ENCODE measurements around the gene OR10H4. TPM values are rescaled to one million over a fixed set of nuclear protein-coding genes. Genes with fewer than 3 reads are reported as not detected.

Gene OR10H4
- polyA plus RNA-seq, 1 donor (not counting 4 experiments of a cell fraction or from before 2014, with no cell fraction given), result not detected

GRCh38 chr19:15998166-15998565 is 49.4 kb downstream of the OR10H4 start:
- Histone ChIP-seq H3K36me3 (ENCODE audit: control insufficient read depth in 2 of 2, extremely low read depth in 1 of 2, insufficient read depth in 2 of 2, low read length in 2 of 2) (no peaks in the 10 kb centered on the region), H3K27me3 (ENCODE audit: control insufficient read depth, extremely low read depth, insufficient read depth, low read length) (no peaks in the 10 kb centered on the region), H3K4me2 (ENCODE audit: control insufficient read depth, extremely low read depth, insufficient read depth, low read depth, low read length) (no peak overlapping the region), H3K27ac (ENCODE audit: control insufficient read depth, insufficient read depth, low read length) (no peak overlapping the region), H4K20me1 (ENCODE audit: control insufficient read depth, extremely low read depth, insufficient read depth, low read length) (no peaks in the 10 kb centered on the region), H3K79me2 (ENCODE audit: control insufficient read depth, insufficient read depth, low read length) (no peaks in the 10 kb centered on the region), H3K9ac (ENCODE audit: control insufficient read depth, extremely low read depth, insufficient read depth, low read length) (no peak overlapping the region), H3K4me1 (ENCODE audit: control insufficient read depth, extremely low read depth, insufficient read depth, low read length) (peaks cover 12% of the 10 kb centered on the region), H3K9me1 (ENCODE audit: control insufficient read depth, extremely low read depth, insufficient read depth, low read length) (no peaks in the 10 kb centered on the region), H3K4me3 (ENCODE audit: control insufficient read depth in 2 of 3, extremely low read depth in 1 of 3, insufficient read depth in 2 of 3, low read depth in 1 of 3, low read length in 3 of 3) (no peak overlapping the region), H2AFZ (ENCODE audit: control insufficient read depth, low read length) (no peak overlapping the region), H3K9me3 (ENCODE audit: control insufficient read depth, low read depth, low read length) (no peaks in the 10 kb centered on the region)
- DNase-seq (ENCODE audit: low read depth, low spot score) (no peak), FAIRE-seq (no peak)
- dilution Hi-C loops (cut with MboI; ENCODE audit: extremely low pct_ligation_motif_present, low sequenced_read_pairs), result no loop called here
- TF ChIP-seq CTCF (optimal IDR thresholded peaks at IDR 0.05 in 1 of 3, IDR thresholded peaks at IDR 0.05 in 1 of 3, conservative IDR thresholded peaks at IDR 0.05 in 1 of 3; ENCODE audit: extremely low read depth in 1 of 3, insufficient read depth in 2 of 3, low read length in 3 of 3), result no peak
- no peak for TF ChIP-seq EZH2 (IDR thresholded peaks at IDR 0.05; ENCODE audit: low read length)

Other genes starting within 250 kb of the OR10H4 start
- gene OR10H2, start 221.0 kb upstream of the OR10H4 start, polyA plus RNA-seq, result not detected in 3 replicates
- not detected in 3 replicates for gene OR10H3, start 211.0 kb upstream of the OR10H4 start, polyA plus RNA-seq
- not detected in 3 replicates for gene OR10H5, start 161.3 kb upstream of the OR10H4 start, polyA plus RNA-seq
- not detected in 3 replicates for gene OR10H1, start 133.3 kb upstream of the OR10H4 start, polyA plus RNA-seq
- gene CYP4F2, start 50.9 kb upstream of the OR10H4 start, polyA plus RNA-seq, result 0.06 to 0.15 TPM (median 0.13 TPM) in 3 replicates
- gene CYP4F11, start 14.5 kb upstream of the OR10H4 start, polyA plus RNA-seq, result 2.4 to 3.6 TPM (median 3.1 TPM) in 3 replicates
- 489 to 646 TPM (median 581 TPM) in 3 replicates for gene TPM4, start 127.5 kb downstream of the OR10H4 start, polyA plus RNA-seq
- 64.4 to 116 TPM (median 95.1 TPM) in 3 replicates for gene RAB8A, start 162.9 kb downstream of the OR10H4 start, polyA plus RNA-seq
- gene HSH2D, start 194.7 kb downstream of the OR10H4 start, polyA plus RNA-seq, result 0.90 to 1.9 TPM (median 1.1 TPM) in 3 replicates
- gene CIB3, start 224.5 kb downstream of the OR10H4 start, polyA plus RNA-seq, result not detected in 3 replicates
- gene FAM32A, start 236.4 kb downstream of the OR10H4 start, polyA plus RNA-seq, result 105 to 114 TPM (median 106 TPM) in 3 replicates
- 27.7 to 44.7 TPM (median 28.7 TPM) in 3 replicates for gene AP1M1, start 248.9 kb downstream of the OR10H4 start, polyA plus RNA-seq

Data from keratinocyte (primary cell).